GM19328 (cell line): ENCODE results near the gene OR1E2.
"Not testable (repeated sequence)": the region's sequence is repeated elsewhere in the genome, so short reads cannot be mapped to it uniquely, and the experiment has no call there.

ENCODE experiments used
- ATAC-seq: cut with Tn5 transposase; IDR thresholded peaks from one replicate; pipeline ENCODE4 v1.9.1; 2021; ENCODE audit warnings: mild to moderate bottlenecking, moderate library complexity; ENCODE audit not compliant: unreplicated experiment

OR1E2 gene

DNA sequence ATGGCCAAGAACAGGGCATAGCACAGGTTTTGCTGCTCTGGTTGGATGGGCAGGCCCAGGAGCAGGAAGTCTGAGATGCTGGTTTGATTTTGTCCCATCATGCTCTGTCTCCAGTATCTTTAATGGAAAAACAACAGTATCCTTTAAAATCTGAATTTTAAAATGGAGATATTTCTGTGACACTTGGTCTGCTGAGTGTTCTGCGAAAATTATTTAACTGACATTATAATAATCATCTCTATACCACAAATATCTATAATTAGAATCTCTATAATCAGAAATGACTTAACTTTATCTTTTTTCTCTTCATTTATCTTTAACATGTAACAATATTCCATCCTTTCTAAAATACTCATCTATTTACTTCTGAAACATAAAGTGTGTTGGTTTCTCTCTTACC lies 35.3 kb downstream of the OR1E2 start, which contains the start of gene OR1E1:
TSS of gene OR1E1 (minus strand) at position 101 of the 400 bp plus-strand sequence. CDS start at position 101, 0 bp downstream.
- ATAC-seq = no peak

DNA sequence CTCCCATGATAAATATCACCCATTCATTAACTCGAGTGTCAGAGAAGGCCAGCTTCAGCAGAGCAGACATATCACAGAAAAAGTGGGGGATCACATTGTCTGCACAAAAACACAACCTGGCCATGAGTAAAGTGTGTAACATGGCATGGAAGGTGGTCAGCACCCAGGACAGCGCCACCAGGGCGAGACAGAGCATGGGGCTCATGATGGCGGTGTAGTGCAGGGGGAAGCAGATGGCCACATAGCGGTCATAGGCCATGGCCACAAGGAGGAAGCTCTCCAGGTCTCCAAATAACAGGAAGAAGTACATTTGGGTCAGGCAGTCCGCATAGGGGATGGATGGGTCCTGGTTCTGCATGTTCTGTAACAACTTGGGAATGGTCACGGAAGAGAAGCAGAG lies 35.8 kb downstream of the OR1E2 start:
- not testable (repeated sequence) for ATAC-seq

DNA sequence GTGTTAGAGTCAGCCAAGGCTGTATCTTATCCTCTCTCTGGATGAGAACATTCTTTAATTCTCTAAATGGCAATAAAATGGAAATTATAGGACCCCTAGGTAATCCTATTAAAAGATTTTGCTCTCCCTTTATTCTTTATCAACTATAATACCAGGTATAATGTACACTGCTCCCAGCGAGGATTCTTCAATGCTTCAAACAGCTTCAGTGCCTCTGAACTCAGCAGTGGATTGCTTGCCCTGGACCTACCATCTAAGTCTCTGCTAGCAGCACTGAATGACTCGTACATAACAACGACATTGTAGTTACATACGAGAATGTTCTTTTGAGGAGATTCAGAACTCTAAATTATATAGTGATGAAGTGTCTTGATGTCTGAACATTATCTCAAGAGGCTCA lies 43.9 kb downstream of the OR1E2 start:
- ATAC-seq = no peak

DNA sequence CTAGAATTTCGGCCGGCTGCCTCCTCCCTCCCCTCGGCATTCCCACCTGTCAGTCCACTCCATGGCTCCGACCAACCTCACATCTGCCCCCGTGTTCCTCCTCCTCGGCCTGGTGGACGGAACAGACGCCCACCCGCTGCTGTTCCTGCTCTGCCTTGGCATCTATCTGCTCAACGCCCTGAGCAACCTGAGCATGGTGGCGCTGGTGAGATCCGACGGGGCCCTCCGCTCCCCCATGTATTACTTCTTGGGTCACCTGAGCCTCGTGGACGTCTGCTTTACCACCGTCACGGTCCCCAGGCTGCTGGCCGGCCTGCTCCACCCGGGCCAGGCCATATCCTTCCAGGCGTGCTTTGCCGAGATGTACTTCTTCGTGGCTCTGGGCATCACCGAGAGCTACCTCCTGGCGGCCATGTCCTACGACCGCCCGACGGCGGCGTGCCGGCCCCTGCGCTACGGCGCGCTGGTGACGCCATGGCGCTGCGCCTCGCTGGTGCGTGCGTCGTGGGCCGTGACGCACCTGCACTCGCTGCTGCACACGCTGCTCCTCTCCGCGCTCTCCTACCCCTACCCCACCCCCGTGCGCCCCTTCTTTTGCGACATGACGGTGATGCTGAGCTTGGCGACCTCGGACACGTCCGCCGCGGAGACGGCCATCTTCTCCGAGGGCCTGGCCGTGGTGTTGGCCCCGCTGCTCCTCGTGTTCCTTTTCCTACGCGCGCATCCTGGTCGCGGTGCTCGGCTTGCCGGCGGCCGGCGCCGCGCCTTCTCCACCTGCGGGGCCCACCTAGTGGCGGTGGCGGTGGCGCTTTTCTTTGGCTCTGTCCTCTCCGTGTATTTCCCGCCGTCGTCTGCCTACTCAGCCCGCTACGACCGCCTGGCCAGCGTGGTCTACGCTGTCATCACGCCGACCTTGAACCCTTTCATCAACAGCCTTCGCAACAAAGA lies 47.5 kb downstream of the OR1E2 start, which contains the start of gene OR3A2:
TSS of gene OR3A2 (minus strand) at position 440 of the 948 bp plus-strand sequence.
- no peak for ATAC-seq
